Uterus (tissue), 4 donors: ENCODE data around the gene CDIPT. TPM values are rescaled to one million over a fixed set of nuclear protein-coding genes. Genes with fewer than 3 reads are reported as not detected.
"Not testable (repeated sequence)": the region's sequence is repeated elsewhere in the genome, so short reads cannot be mapped to it uniquely, and the experiment has no call there.

Experiments used
- DNase-seq, 2 donors: peaks; one replicate each; pipeline ENCODE4 v3.0.0-alpha.2; 2019 to 2020
- H3K27ac ChIP-seq, 2 donors: fragments of 200-600 bp; sonication (generic); 1 replicate in 1 of 2; 2 replicates in 1 of 2; pipeline ENCODE4 v1.5.1; 2016 to 2018
- H3K27me3 ChIP-seq, 2 donors: fragments of 200-600 bp; sonication (generic); one replicate each; pipeline ENCODE4 v1.5.1; 2018 to 2019; ENCODE audit warnings: control low read depth in 1 of 2
- H3K36me3 ChIP-seq, 2 donors: fragments of 200-600 bp; sonication (generic); one replicate each; pipeline ENCODE4 v1.5.1; 2019; ENCODE audit warnings: control low read depth in 1 of 2
- H3K4me1 ChIP-seq, 2 donors: fragments of 200-600 bp; sonication (generic); one replicate each; pipeline ENCODE4 v1.5.1; 2018 to 2019; ENCODE audit warnings: control low read depth in 1 of 2
- H3K4me3 ChIP-seq, 2 donors: fragments of 200-600 bp; sonication (generic); 1 replicate in 1 of 2; 2 replicates in 1 of 2; pipeline ENCODE4 v1.5.1; 2018 to 2019; ENCODE audit warnings: mild to moderate bottlenecking in 1 of 2
- H3K9me3 ChIP-seq, 2 donors: fragments of 200-600 bp; sonication (generic); one replicate each; pipeline ENCODE4 v1.5.1; 2019; ENCODE audit warnings: control low read depth in 1 of 2
- CTCF ChIP-seq, 4 experiments: fragments of 200-600 bp in 2 of 4; fragments of 450-650 bp in 2 of 4; sonication (generic) in 2 of 4; IDR thresholded peaks; one replicate each; pipeline ENCODE4 v1.5.1; 2016 to 2019; ENCODE audit warnings: antibody characterized with exemption in 4 of 4, mild to moderate bottlenecking in 2 of 4, moderate library complexity in 1 of 4
- POLR2A ChIP-seq, 2 donors: fragments of 450-650 bp; IDR thresholded peaks; one replicate each; pipeline ENCODE4 v1.6.1; 2016; ENCODE audit warnings: antibody characterized with exemption in 2 of 2, mild to moderate bottlenecking in 1 of 2, moderate library complexity in 1 of 2
- intact Hi-C: fragments of 100-400 bp; cut with DNase I; formaldehyde crosslinking; loops from one replicate; pipeline ENCODE4 v1.15.1; 2023; ENCODE audit warnings: low total_unique reads
- total RNA-seq, 4 donors: library from RNA; depleted of rRNA in 3 of 4; stranded (reverse); fragments of >200 nt in 3 of 4; gene quantifications; one replicate each; pipeline versions ENCODE4 v1.1.0 to v1.2.4, GENCODE V29; 2014 to 2023
- donor health status: DM: yes; HTN: yes; CAD: no.

CDIPT gene
- total RNA-seq, 4 donors from 2014 or later: 35.1 to 83.7 (median 59.1) TPM

GRCh38 chr16:29876217-29876593, 13.2 kb upstream of the CDIPT start:
- DNase-seq: no peak
- no peak overlapping the region for H3K4me3 ChIP-seq

GRCh38 chr16:29875206-29875605, 12.2 kb upstream of the CDIPT start:
- Histone ChIP-seq H3K4me1 (no peaks in the 10 kb centered on the region), H3K36me3 (no peaks in the 10 kb centered on the region), H3K27ac (no peak overlapping the region), H3K27me3 (peaks cover 0 to 3% of the 10 kb centered on the region in 2 donors), H3K9me3 (no peaks in the 10 kb centered on the region), H3K4me3 (no peak overlapping the region)
- intact Hi-C loops: no loop called here
- no peak for DNase-seq
- TF ChIP-seq CTCF (IDR thresholded peaks at IDR 0.05) (no peak), POLR2A (IDR thresholded peaks at IDR 0.05) (no peak)

More at GRCh38 chr16:29876217-29876593, 13.2 kb upstream of the CDIPT start:
- no peaks in the 10 kb centered on the region for H3K4me1 ChIP-seq
- TF ChIP-seq POLR2A (IDR thresholded peaks at IDR 0.05) (no peak), CTCF (IDR thresholded peaks at IDR 0.05) (no peak)
- intact Hi-C loops: no loop called here
- H3K36me3 ChIP-seq: no peaks in the 10 kb centered on the region
- H3K27me3 ChIP-seq: peaks cover 0 to 3% of the 10 kb centered on the region in 2 donors
- H3K9me3 ChIP-seq: no peaks in the 10 kb centered on the region
- H3K27ac ChIP-seq: no peak overlapping the region

- TF ChIP-seq CTCF (IDR thresholded peaks at IDR 0.05): no peak
- TF ChIP-seq POLR2A (IDR thresholded peaks at IDR 0.05): no peak
- peaks cover 0 to 3% of the 10 kb centered on the region in 2 donors for H3K27me3 ChIP-seq
- H3K27ac ChIP-seq: no peak overlapping the region
- no peak overlapping the region for H3K4me3 ChIP-seq
- intact Hi-C loops: no loop called here
- H3K9me3 ChIP-seq: no peaks in the 10 kb centered on the region
- no peaks in the 10 kb centered on the region for H3K36me3 ChIP-seq
- DNase-seq: no peak
- H3K4me1 ChIP-seq: no peaks in the 10 kb centered on the region
Measured at GRCh38 chr16:29873319-29873718, 10.3 kb upstream of the CDIPT start.

GRCh38 chr16:29871822-29872546, 9.0 kb upstream of the CDIPT start:
- H3K9me3 ChIP-seq: no peaks in the 10 kb centered on the region
- no peak for DNase-seq
- intact Hi-C loops: no loop called here

GRCh38 chr16:29869067-29869466, 6.0 kb upstream of the CDIPT start:
- DNase-seq, H3K9me3 ChIP-seq, H3K27ac ChIP-seq, intact Hi-C loops, H3K4me1 ChIP-seq, H3K36me3 ChIP-seq, H3K4me3 ChIP-seq, H3K27me3 ChIP-seq: not testable (repeated sequence)

More at GRCh38 chr16:29871822-29872546, 9.0 kb upstream of the CDIPT start:
- no peak overlapping the region for H3K27ac ChIP-seq
- H3K36me3 ChIP-seq: no peaks in the 10 kb centered on the region
- no peak for TF ChIP-seq CTCF (IDR thresholded peaks at IDR 0.05)
- no peak for TF ChIP-seq POLR2A (IDR thresholded peaks at IDR 0.05)
- H3K4me3 ChIP-seq: no peak overlapping the region
- peaks cover 0 to under 1% of the 10 kb centered on the region in 2 donors for H3K27me3 ChIP-seq
- no peaks in the 10 kb centered on the region for H3K4me1 ChIP-seq
